Gastrocnemius medialis (tissue), 4 donors: ENCODE results near the gene DNAJB4. TPM values are rescaled to one million over a fixed set of nuclear protein-coding genes. Genes with fewer than 3 reads are reported as not detected.

Experiments
- ATAC-seq, 2 donors: fragments of 150-250 bp; one replicate each; pipeline ENCODE4 v1.9.1; 2016
- DNase-seq, 2 donors: peaks; one replicate each; pipeline ENCODE4 v3.0.0-alpha.2; 2019
- H3K27ac ChIP-seq, 4 donors: fragments of 200-600 bp; sonication (generic); 1 replicate in 1 of 4; 2 replicates in 3 of 4; pipeline ENCODE4 v1.5.1; 2016 to 2018; ENCODE audit warnings: mild to moderate bottlenecking in 2 of 4, moderate library complexity in 1 of 4
- H3K27me3 ChIP-seq, 3 donors: fragments of 200-600 bp; sonication (generic) in 2 of 3; 1 replicate in 1 of 3; 2 replicates in 2 of 3; pipeline versions ENCODE4 v1.5.1 to v1.6.0; 2016 to 2019; ENCODE audit warnings: mild to moderate bottlenecking in 1 of 3, moderate library complexity in 1 of 3
- H3K36me3 ChIP-seq, 2 donors: fragments of 200-600 bp; sonication (generic) in 1 of 2; one replicate each; pipeline ENCODE4 v1.5.1; 2017 to 2018
- H3K4me1 ChIP-seq, 2 donors: fragments of 200-600 bp; sonication (generic) in 1 of 2; one replicate each; pipeline ENCODE4 v1.5.1; 2016 to 2017; ENCODE audit warnings: mild to moderate bottlenecking in 2 of 2
- H3K4me3 ChIP-seq, 4 donors: fragments of 200-600 bp; sonication (generic) in 3 of 4; 1 replicate in 1 of 4; 2 replicates in 3 of 4; pipeline ENCODE4 v1.5.1; 2016 to 2019; ENCODE audit warnings: mild to moderate bottlenecking in 2 of 4
- H3K9me3 ChIP-seq, 3 donors: fragments of 200-600 bp; sonication (generic) in 2 of 3; 1 replicate in 1 of 3; 2 replicates in 2 of 3; pipeline ENCODE4 v1.5.1; 2016 to 2019
- CTCF ChIP-seq, 5 experiments: fragments of 450-650 bp in 3 of 5; fragments of 200-600 bp in 2 of 5; sonication (generic) in 2 of 5; IDR thresholded peaks in 4 of 5; conservative IDR thresholded peaks in 1 of 5; 1 replicate in 4 of 5; 2 replicates in 1 of 5; pipeline ENCODE4 v1.5.1; 2016 to 2019; ENCODE audit warnings: antibody characterized with exemption in 5 of 5, mild to moderate bottlenecking in 3 of 5, moderate library complexity in 3 of 5
- POLR2A ChIP-seq, 2 donors: fragments of 450-650 bp; IDR thresholded peaks; one replicate each; pipeline ENCODE4 v1.6.1; 2017; ENCODE audit warnings: antibody characterized with exemption in 2 of 2, mild to moderate bottlenecking in 2 of 2, moderate library complexity in 2 of 2
- in situ Hi-C, 4 donors: fragments of 200-750 bp; cut with MboI; loops; one replicate each; pipeline versions ENCODE4 v1.15.0 to v1.8.0; 2017; ENCODE audit warnings: low sequenced_read_pairs in 4 of 4
- intact Hi-C: fragments of 100-400 bp; cut with DNase I; formaldehyde crosslinking; loops from one replicate; pipeline ENCODE4 v1.15.1; 2023; ENCODE audit warnings: low total_unique reads
- total RNA-seq, 4 donors: library from RNA; depleted of rRNA; stranded (reverse); fragments of >200 nt; gene quantifications; one replicate each; pipeline versions ENCODE4 v1.1.0 to v1.2.3, GENCODE V29; 2016

DNAJB4 gene
- total RNA-seq, 4 donors from 2014 or later, result 35.6 to 84.9 (median 45.3) TPM

GRCh38 chr1:78005755-78006154 lies 1.0 kb downstream of the DNAJB4 start:
- peak overlapping the region; percentile 65 to 81 (median 70) for H3K4me3 ChIP-seq
- H3K36me3 ChIP-seq, result no peaks in the 10 kb centered on the region
- H3K4me1 ChIP-seq, result peaks cover 25 to 48% of the 10 kb centered on the region in 2 donors
- TF ChIP-seq CTCF (IDR thresholded peaks at IDR 0.05 in 4 of 5, conservative IDR thresholded peaks at IDR 0.05 in 1 of 5) (no peak), POLR2A (IDR thresholded peaks at IDR 0.05) (peak; percentile 40 to 52)
- in situ Hi-C loops (no loop called here), intact Hi-C loops (loop anchor here (1.0 to 5.0 kb wide), 4 partner anchors 42 to 323 kb away; partner anchors contain the start of genes GIPC2 and ZZZ3)
- no peaks in the 10 kb centered on the region for H3K9me3 ChIP-seq
- no peak for DNase-seq
- ATAC-seq, result no peak
- H3K27me3 ChIP-seq, result no peaks in the 10 kb centered on the region
- peak overlapping the region; percentile 83 to 97 (median 91) for H3K27ac ChIP-seq

- H3K27me3 ChIP-seq, result no peaks in the 10 kb centered on the region
- H3K9me3 ChIP-seq, result no peaks in the 10 kb centered on the region
- in situ Hi-C loops (no loop called here), intact Hi-C loops (loop anchor here (5.0 kb wide), 1 partner anchor 41 kb away; the partner anchor contains the start of gene GIPC2)
- peaks cover 32 to 56% of the 10 kb centered on the region in 2 donors for H3K4me1 ChIP-seq
- peak overlapping the region; percentile 83 to 97 (median 91) for H3K27ac ChIP-seq
- ATAC-seq, result no peak
- H3K4me3 ChIP-seq, result peak overlapping the region; percentile 65 to 81 (median 70)
- TF ChIP-seq POLR2A (IDR thresholded peaks at IDR 0.05) (no peak), CTCF (IDR thresholded peaks at IDR 0.05 in 4 of 5, conservative IDR thresholded peaks at IDR 0.05 in 1 of 5) (no peak)
- DNase-seq, result no peak
- H3K36me3 ChIP-seq, result no peaks in the 10 kb centered on the region
Measured at GRCh38 chr1:78006521-78006920, 1.8 kb downstream of the DNAJB4 start.

- intact Hi-C loops (loop anchor here (5.0 kb wide), 1 partner anchor 39 kb away; the partner anchor contains the start of gene GIPC2), in situ Hi-C loops (no loop called here)
Measured at GRCh38 chr1:78007677-78008341, 3.1 kb downstream of the DNAJB4 start.

GRCh38 chr1:78009276-78009675 lies 4.5 kb downstream of the DNAJB4 start:
- peaks cover 0 to 15% of the 10 kb centered on the region in 2 donors for H3K36me3 ChIP-seq

More at GRCh38 chr1:78007677-78008341, 3.1 kb downstream of the DNAJB4 start:
- Histone ChIP-seq H3K4me3 (peak overlapping the region; percentile 65 to 81 (median 70)), H3K27me3 (no peaks in the 10 kb centered on the region), H3K36me3 (peaks cover 0 to 1% of the 10 kb centered on the region in 2 donors), H3K27ac (peak overlapping the region; percentile 83 to 97 (median 91)), H3K9me3 (no peaks in the 10 kb centered on the region), H3K4me1 (peaks cover 28 to 48% of the 10 kb centered on the region in 2 donors)
- TF ChIP-seq POLR2A (IDR thresholded peaks at IDR 0.05), result no peak
- ATAC-seq (no peak), DNase-seq (no peak)

More at GRCh38 chr1:78009276-78009675, 4.5 kb downstream of the DNAJB4 start:
- Histone ChIP-seq H3K9me3 (no peaks in the 10 kb centered on the region), H3K4me3 (peak overlapping the region; percentile 14 to 81 (median 70)), H3K27me3 (no peaks in the 10 kb centered on the region), H3K27ac (peak overlapping the region; percentile 4 to 97 (median 91)), H3K4me1 (peaks cover 23 to 45% of the 10 kb centered on the region in 2 donors)
- DNase-seq, result no peak
- no peak for ATAC-seq
- intact Hi-C loops (loop anchor here (5.0 kb wide), 1 partner anchor 38 kb away; the partner anchor contains the start of gene GIPC2), in situ Hi-C loops (no loop called here)
- TF ChIP-seq CTCF (IDR thresholded peaks at IDR 0.05 in 4 of 5, conservative IDR thresholded peaks at IDR 0.05 in 1 of 5), result no peak
